DMS 273 (cell line): ENCODE measurements around the gene LY6G5B.

Experiments
- DNase-seq: peaks from one replicate; lab custom pipeline; 2025; ENCODE audit not compliant: unreplicated experiment; lab: John Stamatoyannopoulos, UW

Gene LY6G5B

DNA sequence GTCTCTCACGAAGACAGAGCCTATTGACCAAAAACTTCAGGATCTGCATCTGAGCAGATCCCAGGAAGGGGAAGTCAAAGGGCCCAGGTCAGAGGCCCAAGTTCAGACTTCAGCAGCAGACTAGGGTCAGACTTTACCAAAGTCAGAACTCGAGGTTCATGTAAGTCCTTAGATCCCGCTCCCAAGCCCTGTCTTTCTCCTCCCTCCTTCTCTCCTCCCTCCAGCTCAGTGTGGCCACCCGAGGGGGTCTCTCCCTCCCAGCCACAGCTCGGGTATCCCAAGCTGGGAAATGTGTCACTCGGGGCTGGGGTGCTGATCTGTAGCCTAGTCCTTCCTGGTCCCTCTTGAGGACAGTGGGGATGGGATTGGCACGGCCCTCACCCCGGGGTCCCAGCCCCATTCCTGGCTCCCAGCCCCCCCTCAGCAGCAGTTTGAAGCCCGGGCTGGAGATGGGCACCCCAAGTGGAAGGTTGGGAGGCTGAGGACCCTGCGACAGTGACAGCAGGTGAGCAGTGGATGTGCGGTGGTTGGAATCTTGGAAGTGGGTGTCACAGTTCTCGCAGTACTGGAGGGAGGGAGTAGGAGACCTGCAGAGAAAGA, 7.6 kb upstream of the LY6G5B start:
- no peak for DNase-seq

DNA sequence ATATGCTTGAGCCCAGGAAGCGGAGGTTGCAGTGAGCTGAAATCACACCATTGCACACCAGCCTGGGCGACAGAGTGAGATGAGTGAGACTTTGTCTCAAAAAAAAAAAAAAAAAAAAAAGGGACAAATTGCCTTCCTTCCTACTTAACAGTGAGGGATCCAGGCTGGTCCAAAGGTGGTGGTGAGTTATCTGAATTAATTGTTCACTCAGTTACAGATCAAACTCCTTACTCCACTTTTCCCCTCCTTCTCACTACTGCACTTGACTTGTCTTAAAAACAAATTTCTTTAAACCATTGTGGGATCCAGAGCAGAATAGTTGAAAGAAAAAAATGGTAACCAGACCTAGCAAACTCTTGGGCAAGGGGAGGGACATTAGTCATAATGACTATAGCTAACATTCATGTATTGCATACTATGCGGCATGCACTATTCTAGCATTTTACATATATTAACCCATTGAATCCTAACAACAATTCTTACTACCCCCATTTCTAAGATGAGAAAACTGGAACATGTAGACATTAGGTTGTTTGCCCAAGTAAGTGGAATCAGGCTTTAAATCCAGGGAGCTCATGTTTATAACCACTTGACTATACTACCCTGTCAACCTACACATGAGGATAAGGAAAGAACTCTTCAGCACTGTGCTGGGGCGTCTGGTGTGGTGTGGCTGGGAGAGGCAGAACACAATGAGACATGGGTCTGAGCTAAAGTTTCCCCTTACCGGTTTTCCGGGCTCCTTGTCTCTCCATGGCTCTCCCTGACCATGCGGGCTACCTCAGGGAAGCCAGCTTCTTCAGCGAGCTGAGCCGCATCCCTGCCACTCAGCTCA, 6.4 kb upstream of the LY6G5B start:
- no peak for DNase-seq

GRCh38 chr6:31663961-31664789, 5.6 kb upstream of the LY6G5B start:
- DNase-seq = peak; percentile 70

GRCh38 chr6:31664790-31665500, 4.8 kb upstream of the LY6G5B start, which contains the start of gene GPANK1:
Gene GPANK1 (minus strand): TSS chr6:31664997. CDS start chr6:31664478, 519 bp downstream.
- DNase-seq = peak; percentile 98

- DNase-seq = peak; percentile 99
These were observed 4.1 kb upstream of the LY6G5B start, which contains the start of gene CSNK2B for GRCh38 chr6:31665501-31666336. Gene CSNK2B (plus strand): TSS chr6:31666080. CDS start chr6:31666832, 752 bp downstream.

DNA sequence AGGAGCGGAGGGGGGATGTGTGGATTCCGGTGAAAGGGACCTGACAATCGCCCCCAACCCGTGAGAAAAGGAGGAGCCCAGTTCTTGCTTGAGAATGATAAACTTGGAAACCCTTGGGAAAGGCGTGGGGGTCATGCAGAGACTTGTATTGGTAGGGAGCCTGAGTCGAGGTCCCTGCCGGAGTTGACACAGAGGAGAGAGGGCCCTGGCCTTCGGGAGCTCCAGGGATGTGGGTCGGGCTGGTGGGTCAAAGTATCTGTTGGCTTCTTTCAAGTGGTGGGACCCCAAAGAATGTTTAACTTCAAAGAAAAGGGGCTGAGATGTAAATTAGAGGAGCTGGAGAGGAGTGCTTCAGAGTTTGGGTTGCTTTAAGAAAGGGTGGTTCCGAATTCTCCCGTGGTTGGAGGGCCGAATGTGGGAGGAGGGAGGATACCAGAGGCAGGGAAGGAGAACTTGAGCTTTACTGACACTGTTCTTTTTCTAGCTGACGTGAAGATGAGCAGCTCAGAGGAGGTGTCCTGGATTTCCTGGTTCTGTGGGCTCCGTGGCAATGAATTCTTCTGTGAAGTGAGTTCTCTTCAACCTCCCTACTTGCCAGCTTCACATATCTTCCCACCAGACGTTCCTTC, 3.3 kb upstream of the LY6G5B start:
- no peak for DNase-seq

DNA sequence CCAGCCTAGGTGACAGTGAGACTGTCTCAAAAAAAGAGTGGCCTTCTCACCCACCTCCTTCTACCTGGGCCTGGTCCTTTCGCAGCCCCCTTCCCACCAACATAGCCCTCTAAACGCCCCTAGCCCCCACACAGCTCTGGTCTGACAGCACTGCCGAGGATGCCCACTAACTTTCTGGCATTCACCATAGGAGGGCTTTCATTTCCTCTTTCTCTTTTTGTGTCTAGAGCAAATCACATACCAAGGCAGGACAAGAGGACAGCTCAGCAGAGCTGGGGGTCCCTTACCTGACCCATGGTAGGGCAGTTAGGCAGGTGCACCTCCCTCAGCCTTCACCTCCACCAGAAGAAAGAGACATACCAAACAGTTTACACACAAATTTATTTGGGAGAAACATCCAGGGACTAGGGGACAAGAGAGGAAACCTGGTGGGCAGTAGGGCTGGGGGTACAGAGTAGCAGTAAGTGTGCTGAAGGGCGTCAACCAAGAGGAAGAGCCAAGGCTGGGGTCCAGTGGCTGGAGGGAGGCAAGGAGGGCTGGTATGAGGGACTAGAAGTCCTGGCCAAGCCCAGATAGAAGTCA, 6.6 kb downstream of the LY6G5B start:
- no peak for DNase-seq

GRCh38 chr6:31676904-31677303, 7.1 kb downstream of the LY6G5B start:
- no peak for DNase-seq

DNA sequence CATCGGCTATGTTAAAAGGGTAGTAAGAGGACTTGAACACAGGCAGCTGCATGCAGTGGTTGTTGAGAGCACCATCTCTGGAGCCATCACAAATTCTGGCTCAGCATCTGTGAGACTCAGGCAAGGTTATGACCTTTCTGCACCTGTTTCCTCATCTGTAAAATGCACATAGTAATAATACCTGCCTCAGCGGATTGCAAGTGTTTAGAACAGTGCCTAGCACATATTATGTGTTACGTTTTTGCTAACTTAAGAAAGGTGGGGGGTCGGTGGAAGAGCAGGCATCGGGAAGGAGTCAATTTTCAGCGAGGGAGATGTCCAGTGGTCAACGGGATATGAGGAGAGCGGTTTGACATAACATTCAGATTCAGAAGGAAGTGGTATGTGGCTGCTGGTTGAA, 8.2 kb downstream of the LY6G5B start:
- no peak for DNase-seq

- DNase-seq = peak; percentile 87
These were observed 10.7 kb downstream of the LY6G5B start, which contains the start of gene LY6G5C for GRCh38 chr6:31680226-31681134. Gene LY6G5C (minus strand): TSS chr6:31681067. CDS start chr6:31680373, 694 bp downstream.

GRCh38 chr6:31681135-31681671, 11.4 kb downstream of the LY6G5B start:
- DNase-seq = peak; percentile 76

DNA sequence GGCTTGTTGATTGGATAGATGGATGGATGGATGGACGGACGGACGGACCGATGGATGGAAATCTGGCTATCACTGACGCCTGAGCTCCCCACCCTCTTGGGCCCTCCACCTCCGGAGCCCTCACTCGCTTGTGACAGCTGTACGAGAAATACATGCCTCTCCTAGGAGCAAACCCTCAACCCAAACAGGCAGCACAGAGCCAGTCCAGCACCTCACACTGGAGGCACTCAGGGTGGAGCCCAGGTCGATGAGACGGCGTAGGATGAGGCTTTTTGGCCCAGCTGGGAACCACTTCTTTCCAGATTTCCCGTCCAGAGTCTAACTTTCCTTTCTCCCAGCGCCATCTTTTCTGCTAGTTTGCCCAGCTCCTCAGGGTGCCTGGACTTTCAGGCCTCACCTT, 13.8 kb downstream of the LY6G5B start:
- no peak for DNase-seq

- no peak for DNase-seq
These were observed 16.7 kb downstream of the LY6G5B start for GRCh38 chr6:31686483-31686882.

GRCh38 chr6:31687321-31687720, 17.5 kb downstream of the LY6G5B start:
- peak; percentile 30 for DNase-seq

DNA sequence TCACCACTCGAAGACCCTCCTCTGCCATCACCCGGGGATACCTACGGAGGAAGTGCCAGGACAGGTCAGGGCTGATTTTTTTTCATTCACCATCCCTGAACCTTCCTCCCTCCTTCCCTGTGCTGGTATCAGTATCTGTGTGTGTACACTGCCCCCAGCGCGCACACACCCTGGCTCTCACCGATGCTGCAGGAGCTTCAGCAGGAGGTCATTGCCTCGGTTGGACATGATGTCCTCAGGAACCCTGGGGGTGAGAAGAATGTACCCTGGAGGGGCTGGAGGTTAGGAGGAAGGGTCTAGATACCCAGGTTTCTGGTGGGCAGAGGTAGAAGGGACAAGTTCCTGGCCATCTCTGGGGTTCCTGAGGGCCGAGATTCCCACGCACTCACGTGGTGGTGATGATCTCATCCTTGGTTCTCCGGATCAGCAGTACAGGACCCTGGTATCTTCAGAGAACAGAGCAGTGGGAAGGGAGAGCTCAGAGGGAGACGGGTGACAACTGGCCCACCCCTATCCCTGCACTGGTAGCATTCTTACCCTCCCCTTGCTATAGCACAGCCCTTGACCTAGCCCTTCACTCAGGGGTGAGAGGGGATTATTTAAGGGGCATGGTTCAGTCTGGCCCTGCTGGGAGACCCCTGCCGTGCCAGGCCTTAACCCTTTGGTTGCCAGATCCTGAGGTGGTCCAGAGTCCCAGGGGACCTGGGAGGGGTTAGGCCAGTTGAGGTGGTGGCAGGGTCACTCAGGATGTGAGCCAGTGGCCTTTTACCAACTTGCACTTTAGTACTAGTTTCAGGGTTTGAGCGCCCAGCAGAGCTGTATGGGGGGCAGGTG, 18.3 kb downstream of the LY6G5B start:
- DNase-seq = no peak

- no peak for DNase-seq
These were observed 19.7 kb downstream of the LY6G5B start for GRCh38 chr6:31689249-31690110.
